H1 (cell line): ENCODE measurements around the gene ZNF143. TPM values are rescaled to one million over a fixed set of nuclear protein-coding genes. Genes with fewer than 3 reads are reported as not detected.

Source experiments
- CTCF ChIA-PET: fragments of 300-600 bp; sonication (Branson Sonifier 250); formaldehyde crosslinking; loops from one replicate; lab custom pipeline; 2021; ENCODE audit not compliant: partially characterized antibody; lab: Charles Lee
- POLR2A ChIA-PET: fragments of 300-600 bp; sonication (Branson Sonifier 250); formaldehyde crosslinking; loops from one replicate; lab custom pipeline; 2021; ENCODE audit warnings: inconsistent platforms; ENCODE audit not compliant: partially characterized antibody; lab: Charles Lee
- DNase-seq, 2 experiments: peaks; one replicate each; pipeline versions ENCODE4 v3.0.0 to v3.0.0-alpha.2; 2010 to 2022; ENCODE audit warnings: low spot score in 2 of 2, low read depth in 1 of 2, mixed read lengths in 1 of 2
- FAIRE-seq: peaks from 2 replicates; lab custom pipeline; 2011; peaks lifted over from hg19 to GRCh38; lab: Jason Lieb, UNC
- H2AFZ ChIP-seq: 2 replicates; pipeline ENCODE4 v1.8.1; 2012; ENCODE audit warnings: low read length, inconsistent platforms
- H2AK5ac ChIP-seq: 2 replicates; pipeline ENCODE4 v1.6.1; 2013; ENCODE audit warnings: low read depth, low read length
- H2BK120ac ChIP-seq: replicated peaks from 2 replicates; pipeline ENCODE3; 2013; ENCODE audit warnings: low read depth, low read length, inconsistent platforms
- H2BK12ac ChIP-seq: 2 replicates; pipeline ENCODE4 v1.6.1; 2013; ENCODE audit warnings: low read depth, low read length
- H2BK15ac ChIP-seq: 2 replicates; pipeline ENCODE4 v1.6.1; 2013; ENCODE audit warnings: low read length
- H2BK20ac ChIP-seq: 2 replicates; pipeline ENCODE4 v1.6.1; 2013; ENCODE audit warnings: low read length
- H2BK5ac ChIP-seq: 2 replicates; pipeline ENCODE4 v1.6.1; 2013; ENCODE audit warnings: low read depth, low read length
- H3K14ac ChIP-seq: 2 replicates; pipeline ENCODE4 v1.6.1; 2013; ENCODE audit warnings: inconsistent platforms; ENCODE audit not compliant: insufficient read length
- H3K18ac ChIP-seq: 2 replicates; pipeline ENCODE4 v1.6.1; 2013; ENCODE audit warnings: low read length; ENCODE audit errors: extremely low read depth
- H3K23ac ChIP-seq: 2 replicates; pipeline ENCODE4 v1.6.1; 2013; ENCODE audit warnings: inconsistent platforms; ENCODE audit not compliant: insufficient read length
- H3K23me2 ChIP-seq: 2 replicates; pipeline ENCODE4 v1.6.1; 2013; ENCODE audit warnings: low read depth, low read length
- H3K27ac ChIP-seq: 2 replicates; pipeline ENCODE4 v1.6.1; 2011; ENCODE audit warnings: low read depth, low read length, inconsistent platforms
- H3K27me3 ChIP-seq, 4 experiments: replicated peaks in 1 of 4; 1 replicate in 1 of 4; 2 replicates in 3 of 4; pipeline versions ENCODE4 v1.6.1 to v1.8.1; 2011 to 2013; ENCODE audit warnings: low read length in 3 of 4, mild to moderate bottlenecking in 3 of 4, inconsistent platforms in 2 of 4, mixed read lengths in 2 of 4, moderate library complexity in 1 of 4; ENCODE audit not compliant: control insufficient read depth in 3 of 4, insufficient read depth in 3 of 4; ENCODE audit errors: extremely low read depth in 1 of 4
- H3K36me3 ChIP-seq, 4 experiments: 2 replicates each; pipeline versions ENCODE4 v1.6.1 to v1.8.1; 2011 to 2013; ENCODE audit warnings: mild to moderate bottlenecking in 4 of 4, low read length in 3 of 4, moderate library complexity in 2 of 4, control low read depth in 1 of 4, inconsistent platforms in 1 of 4; ENCODE audit not compliant: insufficient read depth in 4 of 4, control insufficient read depth in 2 of 4
- H3K4ac ChIP-seq: replicated peaks from 2 replicates; pipeline ENCODE3; 2013; ENCODE audit warnings: low read length, low read depth, mixed read lengths, inconsistent platforms; ENCODE audit not compliant: insufficient read length
- H3K4me1 ChIP-seq, 4 experiments: replicated peaks in 1 of 4; 1 replicate in 1 of 4; 2 replicates in 3 of 4; pipeline versions ENCODE4 v1.6.1 to v1.8.1; 2011 to 2013; ENCODE audit warnings: low read length in 3 of 4, inconsistent platforms in 2 of 4, mixed read lengths in 1 of 4; ENCODE audit not compliant: insufficient read depth in 4 of 4, control insufficient read depth in 3 of 4
- H3K4me2 ChIP-seq, 2 experiments: 2 replicates each; pipeline versions ENCODE4 v1.6.1 to v1.8.1; 2011 to 2013; ENCODE audit warnings: low read depth in 2 of 2, low read length in 2 of 2, control low read depth in 1 of 2, inconsistent platforms in 1 of 2, mild to moderate bottlenecking in 1 of 2; ENCODE audit not compliant: insufficient read depth in 1 of 2
- H3K4me3 ChIP-seq, 4 experiments: fragments of 200-600, 300-600 bp in 1 of 4; sonication (generic), shearing (Covaris generic), sonication (Bioruptor Twin) in 1 of 4; 2 replicates each; pipeline versions ENCODE4 v1.5.1 to v1.8.1; 2011 to 2016; ENCODE audit warnings: low read length in 4 of 4, low read depth in 3 of 4, control low read depth in 2 of 4, inconsistent platforms in 2 of 4, mild to moderate bottlenecking in 2 of 4, mixed read lengths in 1 of 4, moderate library complexity in 1 of 4; ENCODE audit not compliant: insufficient read depth in 2 of 4; ENCODE audit errors: extremely low read depth in 1 of 4
- H3K56ac ChIP-seq: replicated peaks from 2 replicates; pipeline ENCODE3; 2013; ENCODE audit warnings: low read depth, mild to moderate bottlenecking, mixed read lengths, low read length, inconsistent platforms; ENCODE audit not compliant: insufficient read length
- H3K79me1 ChIP-seq: 2 replicates; pipeline ENCODE4 v1.6.1; 2013; ENCODE audit warnings: low read depth, low read length, control low read depth
- H3K79me2 ChIP-seq, 2 experiments: 2 replicates each; pipeline versions ENCODE4 v1.6.1 to v1.8.1; 2012 to 2013; ENCODE audit warnings: low read length in 2 of 2, mild to moderate bottlenecking in 2 of 2, inconsistent platforms in 1 of 2; ENCODE audit not compliant: insufficient read depth in 2 of 2, control insufficient read depth in 1 of 2
- H3K9ac ChIP-seq, 4 experiments: replicated peaks in 1 of 4; 1 replicate in 1 of 4; 2 replicates in 3 of 4; pipeline versions ENCODE4 v1.6.1 to v1.8.1; 2011 to 2013; ENCODE audit warnings: low read depth in 3 of 4, low read length in 3 of 4, control low read depth in 2 of 4, mild to moderate bottlenecking in 2 of 4, moderate library complexity in 2 of 4, inconsistent platforms in 1 of 4; ENCODE audit errors: extremely low read depth in 1 of 4
- H3K9me3 ChIP-seq, 2 experiments: 2 replicates each; pipeline versions ENCODE4 v1.6.1 to v1.8.1; 2012 to 2013; ENCODE audit warnings: mild to moderate bottlenecking in 2 of 2, moderate library complexity in 2 of 2, control low read depth in 1 of 2, inconsistent platforms in 1 of 2, low read depth in 1 of 2, low read length in 1 of 2, mixed read lengths in 1 of 2; ENCODE audit not compliant: insufficient read depth in 2 of 2
- H4K20me1 ChIP-seq, 2 experiments: replicated peaks in 1 of 2; 2 replicates each; pipeline versions ENCODE3 to v1.8.1; 2011 to 2013; ENCODE audit warnings: inconsistent platforms in 2 of 2, low read length in 2 of 2, mild to moderate bottlenecking in 1 of 2; ENCODE audit not compliant: insufficient read depth in 2 of 2, control insufficient read depth in 1 of 2
- H4K5ac ChIP-seq: 2 replicates; pipeline ENCODE4 v1.6.1; 2013; ENCODE audit warnings: low read length, low read depth, mixed read lengths, inconsistent platforms; ENCODE audit not compliant: insufficient read length
- H4K8ac ChIP-seq: 2 replicates; pipeline ENCODE4 v1.8.0; 2013; ENCODE audit warnings: mild to moderate bottlenecking, moderate library complexity, low read length, inconsistent platforms; ENCODE audit not compliant: insufficient read depth; ENCODE audit errors: extremely low read depth
- H4K91ac ChIP-seq: replicated peaks from 2 replicates; pipeline ENCODE3; 2013; ENCODE audit warnings: low read length, mixed read lengths, inconsistent platforms; ENCODE audit not compliant: insufficient read length
- BACH1 ChIP-seq: IDR thresholded peaks from 2 replicates; pipeline ENCODE4 v1.6.1; 2012; ENCODE audit warnings: low read length, improper control_type of control experiment
- EP300 ChIP-seq, 2 experiments: IDR thresholded peaks; 1 replicate in 1 of 2; 2 replicates in 1 of 2; pipeline ENCODE4 v1.6.1; 2011 to 2012; ENCODE audit warnings: low read depth in 2 of 2, low read length in 2 of 2, mild to moderate bottlenecking in 2 of 2, borderline replicate concordance in 1 of 2, inconsistent platforms in 1 of 2, moderate library complexity in 1 of 2
- GTF2F1 ChIP-seq: IDR thresholded peaks from 2 replicates; pipeline ENCODE4 v1.6.1; 2012; ENCODE audit warnings: low read depth, low read length, improper control_type of control experiment, borderline replicate concordance
- HDAC6 ChIP-seq: IDR thresholded peaks from one replicate; pipeline ENCODE4 v1.7.1; 2012; ENCODE audit warnings: low read depth, mild to moderate bottlenecking, inconsistent platforms, low read length, moderate library complexity
- JUN ChIP-seq: IDR thresholded peaks from 2 replicates; pipeline ENCODE4 v1.6.1; 2011; ENCODE audit warnings: low read depth, mild to moderate bottlenecking, improper control_type of control experiment, low read length
- JUND ChIP-seq: IDR thresholded peaks from 2 replicates; pipeline ENCODE4 v1.6.1; 2011; ENCODE audit warnings: mild to moderate bottlenecking, improper control_type of control experiment, low read length
- KDM4A ChIP-seq: IDR thresholded peaks from one replicate; pipeline ENCODE4 v1.7.1; 2012; ENCODE audit warnings: low read depth, mild to moderate bottlenecking, moderate library complexity, low read length, inconsistent platforms; ENCODE audit not compliant: severe bottlenecking
- MAFK ChIP-seq: IDR thresholded peaks from 2 replicates; pipeline ENCODE4 v1.6.1; 2012; ENCODE audit warnings: low read depth, mild to moderate bottlenecking, improper control_type of control experiment, low read length
- NANOG ChIP-seq: IDR thresholded peaks from 2 replicates; pipeline ENCODE4 v1.6.1; 2011; ENCODE audit warnings: low read length, low read depth, mild to moderate bottlenecking, inconsistent platforms; ENCODE audit not compliant: insufficient read depth, poor library complexity, severe bottlenecking
- SP4 ChIP-seq: IDR thresholded peaks from 2 replicates; pipeline ENCODE4 v1.6.1; 2012; ENCODE audit warnings: low read length, inconsistent platforms
- TBP ChIP-seq: IDR thresholded peaks from 2 replicates; pipeline ENCODE4 v1.6.1; 2011; ENCODE audit warnings: low read depth, low read length, improper control_type of control experiment
- TCF12 ChIP-seq: IDR thresholded peaks from 2 replicates; pipeline ENCODE4 v1.6.1; 2011; ENCODE audit warnings: low read depth, mild to moderate bottlenecking, low read length
- TEAD4 ChIP-seq: IDR thresholded peaks from 2 replicates; pipeline ENCODE4 v1.6.1; 2012; ENCODE audit warnings: low read depth, low read length, inconsistent platforms, mixed read lengths
- WGBS, 2 experiments: shearing (Covaris generic) in 1 of 2; methylation state at CpG; one replicate each; pipeline versions ENCODE4 v1.1.6 to v1.1.7; 2013 to 2015; ENCODE audit warnings: low lambda C conversion rate in 2 of 2, mixed read lengths in 2 of 2, inconsistent platforms in 1 of 2, low coverage in 1 of 2, missing lambda C conversion rate in 1 of 2; ENCODE audit not compliant: insufficient replicate concordance in 2 of 2, insufficient coverage in 1 of 2, insufficient read length in 1 of 2; ENCODE audit errors: extremely low coverage in 1 of 2, missing lambda C conversion rate in 1 of 2; 5-methylcytosine and 5-hydroxymethylcytosine counted together
- polyA plus RNA-seq, 7 experiments: library from polyadenylated mRNA; depleted of rRNA in 3 of 7; stranded (reverse) in 5 of 7; unstranded in 2 of 7; fragments of >200 nt in 5 of 7; fragments of 200-250 nt in 2 of 7; gene quantifications; 1 replicate in 5 of 7; 2 replicates in 1 of 7; 4 replicates in 1 of 7; pipeline versions ENCODE4 v1.2.1 to v1.2.3, GENCODE V29; 2011 to 2013; ENCODE audit warnings: missing spikeins in 2 of 7, mixed read lengths in 2 of 7
- total RNA-seq: library from RNA; stranded (reverse); fragmentation: NEBNext Ultra II Directional; extraction: Animal tissue kit (Norgen Biotek cat#: 25700); gene quantifications from 2 replicates; pipeline ENCODE4 v1.2.1, GENCODE V29; 2021

ZNF143 gene
- total and polyA plus RNA-seq, 2 of the 8 experiments (the other 6 are each of a cell fraction or from before 2014, with no cell fraction given) = 43.0 to 69.2 TPM

DNA sequence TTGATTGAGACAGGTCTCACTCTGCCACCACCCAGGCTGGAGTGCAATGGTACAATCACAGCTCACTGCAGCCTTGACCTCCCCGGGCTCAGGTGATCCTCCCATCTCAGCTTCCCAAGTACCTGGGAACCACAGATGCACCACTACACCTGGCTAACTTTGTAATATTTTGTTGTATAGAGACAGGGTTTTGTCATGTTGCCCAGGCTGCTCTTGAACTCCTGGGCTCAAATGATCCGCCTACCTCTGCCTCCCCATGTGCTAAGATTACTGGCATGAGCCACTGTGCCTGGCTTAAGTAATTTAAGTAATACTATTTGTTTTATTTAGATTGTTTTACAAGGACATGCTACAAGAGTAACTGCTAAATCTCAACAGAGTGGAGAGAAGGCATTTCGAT, 33.5 kb downstream of the ZNF143 start:
- Histone ChIP-seq H2BK12ac (no peak overlapping the region), H2AK5ac (no peak overlapping the region), H4K91ac (no peak overlapping the region), H2BK5ac (no peak overlapping the region), H3K79me1 (no peaks in the 10 kb centered on the region), H3K23me2 (no peaks in the 10 kb centered on the region), H3K23ac (no peak overlapping the region), H3K79me2 (no peaks in the 10 kb centered on the region), H3K4ac (no peak overlapping the region), H3K14ac (no peak overlapping the region), H3K9ac (no peak overlapping the region), H3K4me2 (no peak overlapping the region), H3K27me3 (no peaks in the 10 kb centered on the region), H4K20me1 (no peaks in the 10 kb centered on the region), H2AFZ (no peak overlapping the region), H4K8ac (no peak overlapping the region), H3K36me3 (peaks cover 7 to 45% (median 34%) of the 10 kb centered on the region in 4 experiments), H3K9me3 (no peaks in the 10 kb centered on the region), H4K5ac (no peak overlapping the region), H3K27ac (no peak overlapping the region), H3K18ac (no peak overlapping the region), H2BK20ac (no peak overlapping the region), H3K4me3 (no peak overlapping the region), H3K4me1 (no peaks in the 10 kb centered on the region), H2BK120ac (no peak overlapping the region), H2BK15ac (no peak overlapping the region), H3K56ac (no peak overlapping the region)
- ChIA-PET CTCF (interaction anchor here (1.2 to 1.5 kb wide), 2 partner anchors 13 to 64 kb away, joined by 3 to 6 read pairs; no protein-coding TSS in a partner anchor), POLR2A (interaction anchor here (0.7 kb wide), 1 partner anchor 44 kb away, joined by 3 read pairs; no protein-coding TSS in a partner anchor)
- no peak for DNase-seq
- TF ChIP-seq JUN (no peak), EP300 (IDR thresholded peaks at IDR 0.05; ENCODE audit: borderline replicate concordance in 1 of 2, low read depth in 2 of 2, low read length in 2 of 2) (no peak), NANOG (no peak), TCF12 (no peak), TBP (no peak), JUND (no peak), MAFK (no peak), SP4 (no peak), GTF2F1 (no peak), HDAC6 (no peak), KDM4A (no peak), TEAD4 (no peak), BACH1 (no peak)
- no peak for FAIRE-seq
- WGBS, 2 experiments = 96% methylated on average over 3 of the region's 3 CpGs; no CpG with 5 or more reads in 1 of the 2 experiments
